Measurements from ENCODE around the gene FAIM2. TPM values are rescaled to one million over a fixed set of nuclear protein-coding genes. Genes with fewer than 3 reads are reported as not detected.
"Not testable (repeated sequence)": the region's sequence is repeated elsewhere in the genome, so short reads cannot be mapped to it uniquely, and the experiment has no call there.

Gene FAIM2
- total RNA-seq, 1 experiment from 2014 or later = 0.09 TPM

DNA sequence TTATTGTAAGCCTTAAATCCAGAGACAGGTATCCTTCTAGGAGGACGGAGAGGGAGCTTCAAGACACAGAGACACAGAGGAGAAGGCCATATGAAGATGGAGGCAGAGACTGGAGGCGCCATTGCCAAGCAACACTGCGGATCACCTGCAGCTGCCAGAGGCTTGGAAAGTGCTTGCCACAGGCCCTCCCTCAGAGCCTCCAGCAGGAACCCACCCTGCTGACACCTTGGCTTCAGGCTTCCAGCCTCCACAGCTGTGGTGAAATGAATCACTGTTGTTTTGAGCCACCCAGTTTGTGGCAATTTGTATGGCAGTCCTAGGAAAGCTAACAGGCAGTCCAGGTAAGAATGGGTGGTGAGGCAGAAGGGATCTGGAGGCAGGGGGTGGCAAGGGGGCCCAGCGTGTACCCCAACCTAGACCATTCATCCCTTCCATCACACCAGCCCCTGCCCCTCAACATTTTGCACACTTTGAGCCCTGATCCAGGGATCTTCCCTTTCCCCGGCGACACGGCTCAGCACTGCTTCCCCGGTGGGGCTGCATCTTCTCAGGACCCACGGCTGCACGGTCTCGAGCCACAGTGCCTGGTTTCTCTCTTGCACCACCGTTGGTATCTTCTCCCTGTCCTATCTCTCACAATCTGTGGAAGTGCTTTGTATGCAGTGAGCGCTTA, 38.5 kb downstream of the FAIM2 start:
- CTCF ChIA-PET = interaction anchor here (1.0 kb wide), 1 partner anchor 102 kb away, joined by 3 read pairs; no protein-coding TSS in a partner anchor
- no peak for DNase-seq
- BruUV-seq (replicated peaks) = no TSS peak
- Histone ChIP-seq H3K4me3 (ENCODE audit: low read depth, low read length) (no peak overlapping the region), H3K9me3 (no peaks in the 10 kb centered on the region; the same call in 1 of the 2 replicates), H3K4me1 (peaks cover 48% of the 10 kb centered on the region), H3K27me3 (replicated peaks; ENCODE audit: control insufficient read depth, insufficient read depth, low read length) (no peaks in the 10 kb centered on the region), H3K36me3 (ENCODE audit: control insufficient read depth, insufficient read depth, low read length) (no peaks in the 10 kb centered on the region)
- H3K27ac Mint-ChIP-seq (ENCODE audit: unreplicated experiment) = peak overlapping the region; percentile 90
- TF ChIP-seq, protein P1, sequence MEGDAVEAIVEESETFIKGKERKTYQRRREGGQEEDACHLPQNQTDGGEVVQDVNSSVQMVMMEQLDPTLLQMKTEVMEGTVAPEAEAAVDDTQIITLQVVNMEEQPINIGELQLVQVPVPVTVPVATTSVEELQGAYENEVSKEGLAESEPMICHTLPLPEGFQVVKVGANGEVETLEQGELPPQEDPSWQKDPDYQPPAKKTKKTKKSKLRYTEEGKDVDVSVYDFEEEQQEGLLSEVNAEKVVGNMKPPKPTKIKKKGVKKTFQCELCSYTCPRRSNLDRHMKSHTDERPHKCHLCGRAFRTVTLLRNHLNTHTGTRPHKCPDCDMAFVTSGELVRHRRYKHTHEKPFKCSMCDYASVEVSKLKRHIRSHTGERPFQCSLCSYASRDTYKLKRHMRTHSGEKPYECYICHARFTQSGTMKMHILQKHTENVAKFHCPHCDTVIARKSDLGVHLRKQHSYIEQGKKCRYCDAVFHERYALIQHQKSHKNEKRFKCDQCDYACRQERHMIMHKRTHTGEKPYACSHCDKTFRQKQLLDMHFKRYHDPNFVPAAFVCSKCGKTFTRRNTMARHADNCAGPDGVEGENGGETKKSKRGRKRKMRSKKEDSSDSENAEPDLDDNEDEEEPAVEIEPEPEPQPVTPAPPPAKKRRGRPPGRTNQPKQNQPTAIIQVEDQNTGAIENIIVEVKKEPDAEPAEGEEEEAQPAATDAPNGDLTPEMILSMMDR (IDR thresholded peaks at IDR 0.05; ENCODE audit: insufficient read depth in 1 of 2, low read depth in 1 of 2, low read length in 1 of 2, severe bottlenecking in 1 of 2, unreplicated experiment in 1 of 2) = no peak
- peaks cover under 1% of the 10 kb centered on the region for H3K9me3 Mint-ChIP-seq (ENCODE audit: unreplicated experiment)
- POLR2A ChIA-PET = no interaction called here
- intact Hi-C loops (cut with micrococcal nuclease; ENCODE audit: unreplicated experiment) = loop anchor here (5.0 kb wide), 2 partner anchors 37 to 87 kb away; partner anchors contain the start of genes AQP2 and FAIM2
- peaks cover 6% of the 10 kb centered on the region for H3K36me3 Mint-ChIP-seq (ENCODE audit: insufficient read depth, unreplicated experiment)
- no peak overlapping the region for H3K4me3 Mint-ChIP-seq (ENCODE audit: unreplicated experiment)
- H3K4me1 Mint-ChIP-seq (ENCODE audit: low read depth, unreplicated experiment) = peaks cover 43% of the 10 kb centered on the region
- H3K27me3 Mint-ChIP-seq (ENCODE audit: insufficient read depth, unreplicated experiment) = no peaks in the 10 kb centered on the region

DNA sequence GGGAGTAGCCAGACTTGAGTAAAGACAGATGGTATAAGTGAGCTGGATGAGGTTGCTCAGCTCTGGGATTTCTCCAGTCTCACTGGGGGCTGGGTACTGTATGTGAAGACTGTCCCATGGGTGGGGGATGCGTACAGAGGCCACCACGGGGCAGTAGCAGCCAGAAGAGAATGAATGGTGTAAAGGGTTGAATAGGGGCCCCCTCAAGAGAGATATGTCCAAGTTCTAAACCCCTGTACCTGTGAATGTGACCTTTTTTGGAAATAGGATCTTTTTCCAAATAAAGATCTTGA, 39.0 kb downstream of the FAIM2 start:
- H3K4me1 ChIP-seq = peaks cover 43% of the 10 kb centered on the region
- DNase-seq = no peak
- TF ChIP-seq, protein P1 (IDR thresholded peaks at IDR 0.05; ENCODE audit: insufficient read depth in 1 of 2, low read depth in 1 of 2, low read length in 1 of 2, severe bottlenecking in 1 of 2, unreplicated experiment in 1 of 2) = no peak
- peaks cover 6% of the 10 kb centered on the region for H3K9me3 Mint-ChIP-seq (ENCODE audit: unreplicated experiment)
- H3K36me3 Mint-ChIP-seq (ENCODE audit: insufficient read depth, unreplicated experiment) = peaks cover 6% of the 10 kb centered on the region
- H3K27me3 ChIP-seq (replicated peaks; ENCODE audit: control insufficient read depth, insufficient read depth, low read length) = no peaks in the 10 kb centered on the region
- POLR2A ChIA-PET = no interaction called here
- peak overlapping the region; percentile 90 for H3K27ac Mint-ChIP-seq (ENCODE audit: unreplicated experiment)
- no peaks in the 10 kb centered on the region; the same call in 1 of the 2 replicates for H3K9me3 ChIP-seq
- no peaks in the 10 kb centered on the region for H3K27me3 Mint-ChIP-seq (ENCODE audit: insufficient read depth, unreplicated experiment)
- H3K36me3 ChIP-seq (ENCODE audit: control insufficient read depth, insufficient read depth, low read length) = no peaks in the 10 kb centered on the region
- H3K4me3 ChIP-seq (ENCODE audit: low read depth, low read length) = no peak overlapping the region
- peaks cover 40% of the 10 kb centered on the region for H3K4me1 Mint-ChIP-seq (ENCODE audit: low read depth, unreplicated experiment)
- H3K4me3 Mint-ChIP-seq (ENCODE audit: unreplicated experiment) = no peak overlapping the region
- BruUV-seq (replicated peaks) = no TSS peak
- intact Hi-C loops (cut with micrococcal nuclease; ENCODE audit: unreplicated experiment) = loop anchor here (5.0 kb wide), 2 partner anchors 38 to 88 kb away; partner anchors contain the start of genes AQP2 and FAIM2
- CTCF ChIA-PET = interaction anchor here (1.0 kb wide), 1 partner anchor 102 kb away, joined by 3 read pairs; no protein-coding TSS in a partner anchor

DNA sequence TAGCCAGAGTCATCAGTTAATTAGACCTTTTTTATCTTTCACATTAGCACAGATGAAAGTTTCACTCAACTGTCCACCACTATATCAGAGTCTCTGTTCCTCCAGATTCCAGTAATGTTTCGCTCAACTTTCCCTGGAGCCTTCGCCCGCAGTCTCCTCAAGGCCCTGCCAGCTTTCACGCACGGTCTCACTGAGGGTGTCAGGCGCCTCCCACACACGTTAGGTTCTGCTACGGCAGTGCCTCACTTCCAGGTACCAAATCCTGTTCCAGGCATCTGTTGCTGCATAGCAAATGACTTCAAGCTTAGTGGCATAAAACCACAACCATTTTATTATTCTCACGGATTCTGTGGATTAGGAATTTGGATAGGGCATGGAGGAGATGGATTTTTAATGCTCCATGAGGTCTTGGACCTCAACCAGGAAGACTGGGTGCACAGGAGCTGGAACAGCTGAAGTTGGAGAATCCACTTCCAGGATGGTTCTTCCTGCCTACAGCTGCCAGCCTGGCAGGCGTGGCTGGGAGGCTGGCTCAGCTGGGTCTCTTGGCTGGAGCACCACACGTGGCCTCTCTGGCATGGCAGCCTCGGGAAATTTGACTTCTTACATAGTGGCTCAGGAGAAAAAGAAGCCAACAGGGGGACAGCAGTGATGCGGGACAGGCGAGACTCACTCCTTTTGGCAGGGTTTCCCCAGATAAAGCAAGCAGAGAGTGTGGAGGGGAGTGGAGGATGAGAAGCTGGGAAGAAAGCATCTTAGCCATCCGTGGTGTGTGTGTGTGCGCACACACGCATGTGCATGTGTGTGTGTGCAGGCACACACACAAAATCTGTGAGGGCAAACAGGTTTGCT, 39.5 kb downstream of the FAIM2 start:
- TF ChIP-seq, protein P1 (IDR thresholded peaks at IDR 0.05; ENCODE audit: insufficient read depth in 1 of 2, low read depth in 1 of 2, low read length in 1 of 2, severe bottlenecking in 1 of 2, unreplicated experiment in 1 of 2) = no peak
- Histone ChIP-seq H3K36me3 (ENCODE audit: control insufficient read depth, insufficient read depth, low read length) (no peaks in the 10 kb centered on the region), H3K9me3 (no peaks in the 10 kb centered on the region; the same call in 1 of the 2 replicates), H3K27me3 (replicated peaks; ENCODE audit: control insufficient read depth, insufficient read depth, low read length) (no peaks in the 10 kb centered on the region), H3K4me3 (ENCODE audit: low read depth, low read length) (no peak overlapping the region), H3K4me1 (peaks cover 37% of the 10 kb centered on the region)
- H3K27me3 Mint-ChIP-seq (ENCODE audit: insufficient read depth, unreplicated experiment) = no peaks in the 10 kb centered on the region
- peaks cover 11% of the 10 kb centered on the region for H3K9me3 Mint-ChIP-seq (ENCODE audit: unreplicated experiment)
- H3K4me1 Mint-ChIP-seq (ENCODE audit: low read depth, unreplicated experiment) = peaks cover 36% of the 10 kb centered on the region
- no peak overlapping the region for H3K4me3 Mint-ChIP-seq (ENCODE audit: unreplicated experiment)
- intact Hi-C loops (cut with micrococcal nuclease; ENCODE audit: unreplicated experiment) = no loop called here
- POLR2A ChIA-PET = no interaction called here
- BruUV-seq (replicated peaks) = no TSS peak
- no peak overlapping the region for H3K27ac Mint-ChIP-seq (ENCODE audit: unreplicated experiment)
- no peak for DNase-seq
- CTCF ChIA-PET = interaction anchor here (0.6 to 1.0 kb wide), 3 partner anchors 103 to 649 kb away, joined by 3 to 15 read pairs (median 3); no protein-coding TSS in a partner anchor
- H3K36me3 Mint-ChIP-seq (ENCODE audit: insufficient read depth, unreplicated experiment) = peaks cover 6% of the 10 kb centered on the region

DNA sequence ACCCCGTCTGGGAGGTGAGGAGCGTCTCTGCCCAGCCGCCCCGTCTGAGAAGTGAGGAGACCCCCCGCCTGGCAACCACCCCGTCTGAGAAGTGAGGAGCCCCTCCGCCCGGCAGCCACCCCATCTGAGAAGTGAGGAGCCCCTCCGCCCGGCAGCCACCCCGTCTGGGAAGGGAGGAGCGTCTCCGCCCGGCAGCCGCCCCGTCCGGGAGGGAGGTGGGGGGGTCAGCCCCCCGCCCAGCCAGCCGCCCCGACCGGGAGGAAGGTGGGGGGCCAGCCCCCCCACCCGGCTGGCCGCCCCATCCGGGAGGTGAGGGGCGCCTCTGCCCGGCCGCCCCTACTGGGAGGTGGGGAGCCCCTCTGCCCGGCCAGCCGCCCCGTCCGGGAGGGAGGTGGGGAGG, 42.8 kb downstream of the FAIM2 start:
- H3K4me1 ChIP-seq; H3K27me3 ChIP-seq (replicated peaks; ENCODE audit: control insufficient read depth, insufficient read depth, low read length); BruUV-seq (replicated peaks); POLR2A ChIA-PET; CTCF ChIA-PET; H3K36me3 ChIP-seq (ENCODE audit: control insufficient read depth, insufficient read depth, low read length); intact Hi-C loops (cut with micrococcal nuclease; ENCODE audit: unreplicated experiment); H3K27ac Mint-ChIP-seq (ENCODE audit: unreplicated experiment); H3K9me3 ChIP-seq; H3K4me3 ChIP-seq (ENCODE audit: low read depth, low read length); H3K27me3 Mint-ChIP-seq (ENCODE audit: insufficient read depth, unreplicated experiment); H3K36me3 Mint-ChIP-seq (ENCODE audit: insufficient read depth, unreplicated experiment); DNase-seq; H3K4me3 Mint-ChIP-seq (ENCODE audit: unreplicated experiment): not testable (repeated sequence)
- Mint-ChIP-seq H3K4me1 (ENCODE audit: low read depth, unreplicated experiment) (peaks cover 11% of the 10 kb centered on the region), H3K9me3 (ENCODE audit: unreplicated experiment) (peaks cover 11% of the 10 kb centered on the region)

Data from Caco-2 (cell line).